Tibial nerve (tissue), 4 donors: ENCODE data around the gene PHOSPHO1. TPM values are rescaled to one million over a fixed set of nuclear protein-coding genes. Genes with fewer than 3 reads are reported as not detected.

Experiments used
- DNase-seq, 2 donors: peaks; one replicate each; pipeline ENCODE4 v3.0.0-alpha.2; 2019; ENCODE audit warnings: low spot score in 2 of 2
- H3K27ac ChIP-seq, 4 donors: fragments of 200-600 bp; sonication (generic) in 3 of 4; one replicate each; pipeline ENCODE4 v1.5.1; 2017 to 2019; ENCODE audit warnings: mild to moderate bottlenecking in 1 of 4
- H3K27me3 ChIP-seq, 2 donors: fragments of 200-600 bp; sonication (generic) in 1 of 2; one replicate each; pipeline versions ENCODE4 v1.5.1 to v1.6.0; 2017 to 2019
- H3K36me3 ChIP-seq, 3 donors: fragments of 200-600 bp; sonication (generic); one replicate each; pipeline ENCODE4 v1.5.1; 2018 to 2019
- H3K4me1 ChIP-seq, 4 donors: fragments of 200-600 bp; sonication (generic) in 3 of 4; one replicate each; pipeline ENCODE4 v1.5.1; 2017 to 2019
- H3K4me3 ChIP-seq, 4 donors: fragments of 200-600 bp; sonication (generic) in 3 of 4; one replicate each; pipeline ENCODE4 v1.5.1; 2017 to 2019; ENCODE audit warnings: mild to moderate bottlenecking in 1 of 4, moderate library complexity in 1 of 4
- H3K9me3 ChIP-seq, 4 donors: fragments of 200-600 bp; sonication (generic) in 3 of 4; one replicate each; pipeline ENCODE4 v1.5.1; 2017 to 2019
- CTCF ChIP-seq, 5 experiments: fragments of 200-600 bp in 3 of 5; fragments of 450-650 bp in 2 of 5; sonication (generic) in 3 of 5; IDR thresholded peaks; one replicate each; pipeline ENCODE4 v1.5.1; 2016 to 2019; ENCODE audit warnings: antibody characterized with exemption in 5 of 5, mild to moderate bottlenecking in 3 of 5, moderate library complexity in 2 of 5
- EP300 ChIP-seq, 2 donors: sonication (generic); formaldehyde crosslinking; IDR thresholded peaks; one replicate each; pipeline ENCODE4 v1.6.1; 2017; ENCODE audit warnings: antibody characterized with exemption in 2 of 2, mild to moderate bottlenecking in 1 of 2
- POLR2A ChIP-seq, 2 donors: fragments of 450-650 bp; IDR thresholded peaks; one replicate each; pipeline ENCODE4 v1.6.1; 2017; ENCODE audit warnings: antibody characterized with exemption in 2 of 2, mild to moderate bottlenecking in 2 of 2, moderate library complexity in 2 of 2
- WGBS, 2 donors: methylation state at CpG; one replicate each; pipeline ENCODE4 v1.1.5; 2018; 5-methylcytosine and 5-hydroxymethylcytosine counted together
- total RNA-seq, 4 donors: library from RNA; depleted of rRNA; stranded (reverse); fragments of >200 nt; gene quantifications; one replicate each; pipeline ENCODE4 v1.1.0, GENCODE V29; 2016

PHOSPHO1 gene
- total RNA-seq, 4 donors from 2014 or later = 0.21 to 1.3 (median 0.98) TPM; not detected in 1

DNA sequence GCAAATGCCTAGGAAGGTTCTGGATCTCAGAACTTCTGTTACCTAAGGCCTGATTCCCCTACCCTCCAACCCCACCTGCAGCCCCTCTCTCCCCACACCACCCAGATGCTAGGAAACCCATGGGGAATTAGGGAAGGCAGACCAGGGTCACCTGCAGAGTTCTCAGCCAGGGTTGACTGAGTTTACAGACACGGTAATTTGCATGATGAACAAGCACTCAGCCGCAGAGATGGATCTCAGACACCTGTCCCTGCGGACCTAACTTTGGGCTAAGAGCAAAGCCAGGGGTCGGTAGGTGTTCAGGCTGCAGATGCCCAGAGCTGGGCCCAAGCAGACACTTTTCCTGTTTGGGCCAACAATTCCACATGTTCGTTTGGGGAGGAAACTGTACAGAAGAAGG is 17.2 kb downstream of the PHOSPHO1 start:
- no peaks in the 10 kb centered on the region for H3K9me3 ChIP-seq
- TF ChIP-seq POLR2A (IDR thresholded peaks at IDR 0.05) (no peak), EP300 (IDR thresholded peaks at IDR 0.05) (no peak), CTCF (IDR thresholded peaks at IDR 0.05) (no peak)
- peaks cover 0 to 27% (median 13%) of the 10 kb centered on the region in 4 donors for H3K4me1 ChIP-seq
- H3K27me3 ChIP-seq = peaks cover 0 to 30% of the 10 kb centered on the region in 2 donors
- H3K27ac ChIP-seq = no peak overlapping the region
- 59 to 65% methylated on average over 4 to 5 of the region's 5 CpGs for WGBS, 2 donors
- peak overlapping the region in 1 of 4 donors; percentile 26 for H3K4me3 ChIP-seq
- no peak for DNase-seq
- no peaks in the 10 kb centered on the region for H3K36me3 ChIP-seq

- WGBS, 2 donors = 25 to 27% methylated on average over 22 of the region's 22 CpGs
- Histone ChIP-seq H3K4me1 (peaks cover 0 to 9% (median 3%) of the 10 kb centered on the region in 4 donors), H3K27me3 (peaks cover 0 to 46% of the 10 kb centered on the region in 2 donors), H3K9me3 (no peaks in the 10 kb centered on the region), H3K27ac (peak within 1 kb of the TSS in 3 of 4 donors; percentile 36 to 76 (median 68)), H3K36me3 (no peaks in the 10 kb centered on the region), H3K4me3 (peak within 1 kb of the TSS in 3 of 4 donors; percentile 19 to 48 (median 43))
- DNase-seq = no peak
- no peak for TF ChIP-seq CTCF (IDR thresholded peaks at IDR 0.05)
- no peak for TF ChIP-seq EP300 (IDR thresholded peaks at IDR 0.05)
- TF ChIP-seq POLR2A (IDR thresholded peaks at IDR 0.05) = peak in 1 of 2 donors; percentile 26
Observed at GRCh38 chr17:49210158-49211029, 20.2 kb downstream of the PHOSPHO1 start, which contains the start of the genes ABI3 and GNGT2. Gene ABI3, plus strand, starts transcription at chr17:49210707. Its CDS starts 18 bp downstream, at chr17:49210725. Gene GNGT2, minus strand, starts transcription at chr17:49210574. Its CDS starts 3,152 bp downstream, at chr17:49207422.

- no peak overlapping the region for H3K27ac ChIP-seq
- DNase-seq = no peak
- H3K4me1 ChIP-seq = peaks cover 0 to 4% (median 2%) of the 10 kb centered on the region in 4 donors
- peaks cover 0 to 46% of the 10 kb centered on the region in 2 donors for H3K27me3 ChIP-seq
- H3K4me3 ChIP-seq = no peak overlapping the region
- no peaks in the 10 kb centered on the region for H3K9me3 ChIP-seq
- H3K36me3 ChIP-seq = no peaks in the 10 kb centered on the region
- 86 to 87% methylated on average over 10 of the region's 10 CpGs for WGBS, 2 donors
- TF ChIP-seq EP300 (IDR thresholded peaks at IDR 0.05) = no peak
Observed at GRCh38 chr17:49209061-49209571, 21.5 kb downstream of the PHOSPHO1 start.

DNA sequence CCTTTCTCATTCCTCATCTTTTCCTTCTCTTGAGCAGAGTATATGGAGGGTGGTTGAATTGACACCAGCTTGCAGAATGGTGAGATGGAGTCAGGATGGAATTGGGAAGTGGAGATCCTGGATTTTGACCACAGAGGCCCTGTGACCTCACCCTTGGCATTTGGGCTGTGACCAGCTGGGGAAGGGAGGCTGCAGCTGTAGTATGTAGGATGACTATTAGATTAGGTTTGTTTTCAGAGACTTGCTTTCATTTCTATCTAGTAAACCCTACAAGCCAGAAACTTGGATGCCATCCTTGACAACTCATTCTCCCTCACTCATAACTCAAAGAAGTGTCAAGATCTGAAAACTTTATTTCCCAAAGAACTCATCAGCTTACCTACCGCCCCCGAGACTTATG is 26.1 kb downstream of the PHOSPHO1 start:
- 94 to 95% methylated on average over 2 of the region's 2 CpGs for WGBS, 2 donors
- H3K27me3 ChIP-seq = peaks cover 0 to 35% of the 10 kb centered on the region in 2 donors
- H3K4me3 ChIP-seq = no peak overlapping the region
- H3K36me3 ChIP-seq = no peaks in the 10 kb centered on the region
- DNase-seq = no peak
- H3K9me3 ChIP-seq = no peaks in the 10 kb centered on the region
- no peak overlapping the region for H3K27ac ChIP-seq
- no peaks in the 10 kb centered on the region for H3K4me1 ChIP-seq
- TF ChIP-seq POLR2A (IDR thresholded peaks at IDR 0.05) (no peak), EP300 (IDR thresholded peaks at IDR 0.05) (no peak), CTCF (IDR thresholded peaks at IDR 0.05) (no peak)

- DNase-seq = no peak
- Histone ChIP-seq H3K4me1 (no peaks in the 10 kb centered on the region), H3K4me3 (no peak overlapping the region), H3K36me3 (no peaks in the 10 kb centered on the region), H3K27me3 (peaks cover 0 to 28% of the 10 kb centered on the region in 2 donors), H3K27ac (no peak overlapping the region), H3K9me3 (no peaks in the 10 kb centered on the region)
- 72 to 81% methylated on average over 2 of the region's 2 CpGs for WGBS, 2 donors
- TF ChIP-seq EP300 (IDR thresholded peaks at IDR 0.05) (no peak), CTCF (IDR thresholded peaks at IDR 0.05) (no peak), POLR2A (IDR thresholded peaks at IDR 0.05) (no peak)
Observed at GRCh38 chr17:49203796-49204195, 26.8 kb downstream of the PHOSPHO1 start.
